GM12878 (cell line): Measurements from ENCODE around the gene TAPT1. TPM values are rescaled to one million over a fixed set of nuclear protein-coding genes. Genes with fewer than 3 reads are reported as not detected.

Source experiments
- ATAC-seq: fragments of 200-7000 bp; cut with Tn5 transposase; 3 replicates; pipeline ENCODE4 v1.9.1; 2020; ENCODE audit warnings: mild to moderate bottlenecking, moderate library complexity
- BruUV-seq: library from RNA; stranded (reverse); fragments of 400-500 nt; replicated peaks from 2 replicates; lab custom pipeline; 2021; lab: Mats Ljungman, UMichigan
- CTCF ChIA-PET: fragments of 300-600 bp; sonication (Branson Sonifier 250); formaldehyde crosslinking; extraction: SDS; loops from one replicate; lab custom pipeline; 2021; ENCODE audit warnings: inconsistent platforms; lab: Yijun Ruan, JAX
- POLR2A ChIA-PET: fragments of 350-600 bp; formaldehyde crosslinking; extraction: SDS; loops from one replicate; lab custom pipeline; 2021; ENCODE audit warnings: inconsistent platforms; lab: Charles Lee
- RAD21 ChIA-PET: fragments of 300-600 bp; sonication (Branson Sonifier 250); formaldehyde crosslinking; loops from one replicate; lab custom pipeline; 2023; ENCODE audit warnings: antibody characterized with exemption; ENCODE audit not compliant: unreplicated experiment; lab: Charles Lee
- SMC1A ChIA-PET: fragments of 300-600 bp; sonication (Branson Sonifier 250); formaldehyde crosslinking; loops from one replicate; lab custom pipeline; 2023; ENCODE audit not compliant: unreplicated experiment, uncharacterized antibody; lab: Charles Lee
- DNase-seq: peaks from one replicate; pipeline ENCODE4 v3.0.0-alpha.2; 2011; ENCODE audit warnings: low read depth, low spot score
- FAIRE-seq: peaks from 3 replicates; lab custom pipeline; 2011; peaks lifted over from hg19 to GRCh38; lab: Jason Lieb, UNC
- H2AFZ ChIP-seq: 2 replicates; pipeline ENCODE4 v1.6.0; 2011; ENCODE audit warnings: low read depth, low read length, control low read depth; ENCODE audit not compliant: control insufficient read depth
- H3K27ac ChIP-seq: 2 replicates; pipeline ENCODE4 v1.5.1; 2011; ENCODE audit warnings: control low read depth; ENCODE audit not compliant: control insufficient read depth, insufficient read depth
- H3K27me3 ChIP-seq, 2 experiments: replicated peaks in 1 of 2; 2 replicates each; pipeline versions ENCODE4 v1.6.0 to v1.6.1; 2011; ENCODE audit warnings: low read length in 1 of 2; ENCODE audit not compliant: control insufficient read depth in 2 of 2, insufficient read depth in 2 of 2
- H3K36me3 ChIP-seq, 2 experiments: 2 replicates each; pipeline ENCODE4 v1.5.1; 2011; ENCODE audit warnings: low read length in 1 of 2; ENCODE audit not compliant: control insufficient read depth in 2 of 2, insufficient read depth in 2 of 2
- H3K4me1 ChIP-seq: 2 replicates; pipeline ENCODE4 v1.6.1; 2011; ENCODE audit warnings: mild to moderate bottlenecking, low read length, moderate library complexity, mixed read lengths; ENCODE audit not compliant: control insufficient read depth, insufficient read depth
- H3K4me2 ChIP-seq: 2 replicates; pipeline ENCODE4 v1.6.0; 2011; ENCODE audit warnings: control low read depth; ENCODE audit not compliant: control insufficient read depth, insufficient read depth
- H3K4me3 ChIP-seq: fragments of 200-600 bp; sonication (generic); 2 replicates; pipeline ENCODE4 v1.5.1; 2016
- H3K79me2 ChIP-seq: 2 replicates; pipeline ENCODE4 v1.6.0; 2011; ENCODE audit warnings: low read length; ENCODE audit not compliant: control insufficient read depth, insufficient read depth
- H3K9ac ChIP-seq: 2 replicates; pipeline ENCODE4 v1.8.0; 2011; ENCODE audit warnings: low read length, control low read depth, mixed read lengths; ENCODE audit not compliant: control insufficient read depth, insufficient read depth
- H3K9me3 ChIP-seq: replicated peaks from 3 replicates; pipeline ENCODE4 v1.5.1; 2011; ENCODE audit warnings: mild to moderate bottlenecking, low read length; ENCODE audit not compliant: control insufficient read depth, insufficient read depth
- H4K20me1 ChIP-seq: 2 replicates; pipeline ENCODE4 v1.6.0; 2011; ENCODE audit not compliant: control insufficient read depth, insufficient read depth
- BCL11A ChIP-seq: IDR thresholded peaks from 2 replicates; pipeline ENCODE4 v1.6.1; 2011; ENCODE audit warnings: low read depth, low read length
- CTCF ChIP-seq, 3 experiments: IDR thresholded peaks in 2 of 3; conservative IDR thresholded peaks in 1 of 3; 2 replicates each; pipeline ENCODE4 v1.5.1; 2011; ENCODE audit warnings: low read depth in 3 of 3, low read length in 3 of 3, mild to moderate bottlenecking in 3 of 3, control low read depth in 2 of 3, moderate library complexity in 2 of 3, inconsistent platforms in 1 of 3, mixed read lengths in 1 of 3; ENCODE audit not compliant: control insufficient read depth in 2 of 3, insufficient read depth in 1 of 3; ENCODE audit errors: extremely low read depth in 1 of 3
- IKZF1 ChIP-seq: fragments of 450-650 bp; conservative IDR thresholded peaks from 2 replicates; pipeline ENCODE4 v1.6.1; 2017; ENCODE audit warnings: antibody characterized with exemption, mild to moderate bottlenecking
- MLLT1 ChIP-seq: fragments of 450-650 bp; IDR thresholded peaks from 2 replicates; pipeline ENCODE4 v1.6.1; 2016; ENCODE audit warnings: mild to moderate bottlenecking
- POLR2AphosphoS2 ChIP-seq: IDR thresholded peaks from 2 replicates; pipeline ENCODE4 v1.6.1; 2011; ENCODE audit warnings: low read depth, mild to moderate bottlenecking, low read length, improper control_type of control experiment, moderate library complexity
- RBBP5 ChIP-seq: fragments of 200-600 bp; sonication (generic); conservative IDR thresholded peaks from 2 replicates; pipeline ENCODE4 v1.6.1; 2016
- RELB ChIP-seq: fragments of 450-650 bp; IDR thresholded peaks from 2 replicates; pipeline ENCODE4 v1.6.1; 2017; ENCODE audit warnings: low read depth, mild to moderate bottlenecking, moderate library complexity
- REST ChIP-seq: IDR thresholded peaks from 2 replicates; pipeline ENCODE4 v1.6.1; 2012; ENCODE audit warnings: mild to moderate bottlenecking, low read depth, low read length
- SRF ChIP-seq, 2 experiments: IDR thresholded peaks; 2 replicates each; pipeline ENCODE4 v1.6.1; 2011; ENCODE audit warnings: low read depth in 2 of 2, low read length in 2 of 2, mild to moderate bottlenecking in 1 of 2, moderate library complexity in 1 of 2
- STAT1 ChIP-seq: fragments of 450-650 bp; conservative IDR thresholded peaks from 2 replicates; pipeline ENCODE4 v1.6.1; 2014; ENCODE audit warnings: antibody characterized with exemption, mild to moderate bottlenecking
- TCF12 ChIP-seq: IDR thresholded peaks from 2 replicates; pipeline ENCODE4 v1.6.1; 2011; ENCODE audit warnings: low read depth, mild to moderate bottlenecking, low read length
- ZNF24 ChIP-seq: fragments of 450-650 bp; IDR thresholded peaks from 2 replicates; pipeline ENCODE4 v1.6.1; 2017; ENCODE audit warnings: antibody characterized with exemption, mild to moderate bottlenecking
- ZNF384 ChIP-seq: IDR thresholded peaks from 2 replicates; pipeline ENCODE4 v1.6.1; 2012; ENCODE audit warnings: low read depth, mild to moderate bottlenecking, low read length, improper control_type of control experiment, borderline replicate concordance
- WGBS: methylation state at CpG from one replicate; pipeline ENCODE4 v1.1.6; 2016; ENCODE audit warnings: low lambda C conversion rate; ENCODE audit not compliant: insufficient replicate concordance, insufficient coverage; ENCODE audit errors: missing lambda C conversion rate; 5-methylcytosine and 5-hydroxymethylcytosine counted together
- in situ Hi-C: fragments of 300-500 bp; cut with MboI; formaldehyde crosslinking; loops from 9 replicates; pipeline ENCODE4 v1.14.3; 2018; ENCODE audit warnings: mixed read lengths
- intact Hi-C: fragments of 100-400 bp; cut with micrococcal nuclease; formaldehyde crosslinking; loops from one replicate; pipeline ENCODE4 v1.14.2; 2022; ENCODE audit not compliant: unreplicated experiment
- polyA plus RNA-seq, 11 experiments: library from polyadenylated mRNA; depleted of rRNA in 4 of 11; unstranded in 6 of 11; stranded (reverse) in 5 of 11; fragments of >200 nt; fragmentation: Nextera tagmentation in 4 of 11; fragmentation: Illumina TruSeq in 1 of 11; extraction: Ambion mirVana in 4 of 11; extraction: Trizol in 1 of 11; gene quantifications; 1 replicate in 1 of 11; 2 replicates in 10 of 11; pipeline versions ENCODE4 v1.2.1 to v1.2.3, GENCODE V29; 2011 to 2016; ENCODE audit warnings: inconsistent platforms in 2 of 11, missing spikeins in 2 of 11, low read depth in 1 of 11
- total RNA-seq, 4 experiments: library from RNA; depleted of rRNA in 3 of 4; stranded (reverse); fragments of >200 nt in 3 of 4; fragmentation: Illumina TruSeq in 1 of 4; extraction: Trizol in 1 of 4; gene quantifications; 2 replicates each; pipeline versions ENCODE4 v1.2.1 to v1.2.3, GENCODE V29; 2013 to 2021

TAPT1 gene
- total and polyA plus RNA-seq, 10 of the 15 experiments (the other 5 are each of a cell fraction or from before 2014, with no cell fraction given), result 0.91 to 23.3 (median 9.5) TPM

GRCh38 chr4:16118090-16118489 is 108.2 kb downstream of the TAPT1 start (continued):
- TF ChIP-seq IKZF1, result no peak
- no peak for TF ChIP-seq TCF12
- TF ChIP-seq REST, result no peak
- TF ChIP-seq ZNF384, result no peak
- TF ChIP-seq, all 136 proteins: peak for 0

GRCh38 chr4:16117164-16117563 is 109.1 kb downstream of the TAPT1 start:
- no peak for DNase-seq
- Histone ChIP-seq H3K27me3 (no peaks in the 10 kb centered on the region), H3K9me3 (no peaks in the 10 kb centered on the region), H3K79me2 (no peaks in the 10 kb centered on the region), H3K4me1 (no peaks in the 10 kb centered on the region), H3K9ac (no peak overlapping the region), H3K27ac (no peak overlapping the region), H3K4me3 (no peak overlapping the region), H3K36me3 (no peaks in the 10 kb centered on the region), H4K20me1 (no peaks in the 10 kb centered on the region), H2AFZ (no peak overlapping the region), H3K4me2 (no peak overlapping the region)
- ChIA-PET SMC1A (interaction anchor here (1.2 kb wide), 1 partner anchor 84 kb away, joined by 3 read pairs; no protein-coding TSS in a partner anchor), POLR2A (no interaction called here), CTCF (interaction anchor here (1.3 to 1.4 kb wide), 2 partner anchors 63 to 314 kb away, joined by 3 to 4 read pairs; no protein-coding TSS in a partner anchor), RAD21 (no interaction called here)
- TF ChIP-seq ZNF24, result no peak
- no peak for TF ChIP-seq STAT1
- TF ChIP-seq SRF (IDR thresholded peaks at IDR 0.05; ENCODE audit: low read depth in 2 of 2, low read length in 2 of 2), result no peak
- no peak for TF ChIP-seq MLLT1
- TF ChIP-seq BCL11A, result no peak
- no peak for TF ChIP-seq RBBP5
- TF ChIP-seq RELB, result no peak
- TF ChIP-seq POLR2AphosphoS2, result no peak
- TF ChIP-seq CTCF (IDR thresholded peaks at IDR 0.05 in 2 of 3, conservative IDR thresholded peaks at IDR 0.05 in 1 of 3; ENCODE audit: control insufficient read depth in 2 of 3, extremely low read depth in 1 of 3, insufficient read depth in 1 of 3, low read depth in 3 of 3, low read length in 3 of 3), result no peak
- no peak for ATAC-seq
- no peak for FAIRE-seq
- WGBS, result 10% methylated on average over 5 of the region's 5 CpGs
- intact Hi-C loops, result no loop called here
- no TSS peak for BruUV-seq
- in situ Hi-C loops, result no loop called here
